Ovary (tissue), 3 donors: Measurements from ENCODE around the gene CYFIP2.

Experiments used
- CTCF ChIP-seq, 3 donors: fragments of 450-650 bp in 2 of 3; fragments of 200-600 bp in 1 of 3; IDR thresholded peaks; one replicate each; pipeline versions ENCODE4 v1.5.1 to v1.8.0; 2016 to 2022; ENCODE audit warnings: antibody characterized with exemption in 3 of 3, mild to moderate bottlenecking in 1 of 3
- EP300 ChIP-seq: sonication (generic); formaldehyde crosslinking; IDR thresholded peaks from one replicate; pipeline ENCODE4 v1.6.1; 2017; ENCODE audit warnings: antibody characterized with exemption
- POLR2A ChIP-seq: fragments of 450-650 bp; IDR thresholded peaks from one replicate; pipeline ENCODE4 v1.6.1; 2017; ENCODE audit warnings: antibody characterized with exemption, mild to moderate bottlenecking, moderate library complexity
- donor health status: DM: no; HTN: no; CAD: no.

GRCh38 chr5:157269165-157269671, 3.3 kb downstream of the CYFIP2 start:
- TF ChIP-seq CTCF (IDR thresholded peaks at IDR 0.05) (no peak), POLR2A (no peak), EP300 (no peak)
